Lower lobe of right lung (tissue), 2 donors: ENCODE measurements around the gene ADCY3. TPM values are rescaled to one million over a fixed set of nuclear protein-coding genes. Genes with fewer than 3 reads are reported as not detected.

Source experiments
- ATAC-seq, 2 donors: fragments of 200-7000 bp; cut with Tn5 transposase; one replicate each; pipeline ENCODE4 v1.9.1; 2020 to 2022; ENCODE audit warnings: mild to moderate bottlenecking in 2 of 2, moderate library complexity in 2 of 2
- DNase-seq: peaks from one replicate; pipeline ENCODE4 v3.0.0-alpha.2; 2020
- H3K27ac ChIP-seq: fragments of 200-600 bp; one replicate; pipeline ENCODE4 v1.8.0; 2022
- H3K27me3 ChIP-seq: fragments of 200-600 bp; one replicate; pipeline ENCODE4 v1.8.0; 2022; ENCODE audit warnings: low read depth
- H3K36me3 ChIP-seq: fragments of 200-600 bp; one replicate; pipeline ENCODE4 v1.8.0; 2022; ENCODE audit warnings: mild to moderate bottlenecking
- H3K4me1 ChIP-seq: fragments of 200-600 bp; one replicate; pipeline ENCODE4 v1.8.0; 2022
- H3K4me3 ChIP-seq: fragments of 200-600 bp; one replicate; pipeline ENCODE4 v1.8.0; 2022; ENCODE audit warnings: mild to moderate bottlenecking
- H3K9me3 ChIP-seq: fragments of 200-600 bp; one replicate; pipeline ENCODE4 v1.8.0; 2022
- intact Hi-C: fragments of 100-400 bp; cut with DNase I; formaldehyde crosslinking; loops from one replicate; pipeline ENCODE4 v1.11.0; 2022
- total RNA-seq: library from RNA; stranded (reverse); fragmentation: NEBNext Ultra II Directional; extraction: Animal tissue kit (Norgen Biotek cat#: 25700); gene quantifications from one replicate; pipeline ENCODE4 v1.2.1, GENCODE V29; 2021
- TF ChIP-seq, protein P1 (sequence below): fragments of 200-600 bp; IDR thresholded peaks from one replicate; pipeline ENCODE4 v1.8.0; 2022; ENCODE audit warnings: antibody characterized with exemption, mild to moderate bottlenecking
- donor health status: DM: no; HTN: yes; CAD: no; lungs with severe emphysema.

Gene ADCY3
- total RNA-seq, 1 donor from 2014 or later: 36.1 TPM

DNA sequence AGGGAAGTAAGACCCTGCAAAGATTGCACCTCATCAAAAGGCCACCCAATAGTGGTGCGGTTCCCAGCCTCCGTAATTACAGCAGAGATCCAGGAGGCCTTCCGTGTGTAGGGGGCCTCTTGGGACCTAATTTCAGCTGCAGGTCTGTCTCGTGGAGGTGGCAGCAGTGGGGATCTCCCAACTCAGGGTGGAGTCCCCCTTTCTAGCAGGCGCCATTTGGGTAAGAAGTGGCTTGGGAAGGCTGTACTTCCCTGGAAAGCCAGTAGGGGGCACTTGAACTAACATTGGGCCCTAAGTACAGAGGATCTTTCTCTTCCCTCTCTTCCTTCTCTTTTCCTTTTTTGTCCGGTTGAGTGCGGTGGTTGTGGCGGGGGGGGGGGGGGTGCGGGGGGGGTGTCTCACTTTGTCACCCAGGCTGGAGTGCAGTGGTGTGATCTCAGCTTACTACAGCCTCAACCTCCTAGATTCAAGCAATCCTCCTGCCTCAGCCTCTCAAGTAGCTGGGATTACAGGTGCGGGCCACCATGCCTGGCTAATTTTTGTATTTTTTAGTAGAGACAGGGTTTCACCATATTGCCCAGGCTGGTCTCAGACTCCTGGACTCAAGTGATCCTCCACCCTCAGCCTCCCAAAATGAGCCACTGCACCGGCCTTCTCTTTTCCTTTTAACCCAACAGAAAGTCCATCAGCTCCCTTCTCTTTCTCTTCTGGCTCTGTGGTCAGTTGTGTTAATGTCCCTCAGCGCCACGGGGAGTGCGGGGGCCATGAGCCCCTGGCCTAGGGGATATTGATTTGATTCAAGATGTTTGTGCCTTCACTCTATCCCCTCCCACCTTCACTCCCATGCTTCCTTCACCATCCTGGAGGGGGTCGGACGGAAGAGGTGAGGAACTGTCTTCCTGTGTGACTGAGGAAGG lies 94.8 kb downstream of the ADCY3 start:
- Histone ChIP-seq H3K27me3 (no peaks in the 10 kb centered on the region), H3K4me3 (no peak overlapping the region), H3K4me1 (peaks cover 11% of the 10 kb centered on the region), H3K36me3 (peaks cover 15% of the 10 kb centered on the region), H3K9me3 (no peaks in the 10 kb centered on the region), H3K27ac (no peak overlapping the region)
- DNase-seq (no peak), ATAC-seq (no peak)
- intact Hi-C loops: loop anchor here (5.0 kb wide), 1 partner anchor 418 kb away; no protein-coding TSS in a partner anchor
- TF ChIP-seq, protein P1, sequence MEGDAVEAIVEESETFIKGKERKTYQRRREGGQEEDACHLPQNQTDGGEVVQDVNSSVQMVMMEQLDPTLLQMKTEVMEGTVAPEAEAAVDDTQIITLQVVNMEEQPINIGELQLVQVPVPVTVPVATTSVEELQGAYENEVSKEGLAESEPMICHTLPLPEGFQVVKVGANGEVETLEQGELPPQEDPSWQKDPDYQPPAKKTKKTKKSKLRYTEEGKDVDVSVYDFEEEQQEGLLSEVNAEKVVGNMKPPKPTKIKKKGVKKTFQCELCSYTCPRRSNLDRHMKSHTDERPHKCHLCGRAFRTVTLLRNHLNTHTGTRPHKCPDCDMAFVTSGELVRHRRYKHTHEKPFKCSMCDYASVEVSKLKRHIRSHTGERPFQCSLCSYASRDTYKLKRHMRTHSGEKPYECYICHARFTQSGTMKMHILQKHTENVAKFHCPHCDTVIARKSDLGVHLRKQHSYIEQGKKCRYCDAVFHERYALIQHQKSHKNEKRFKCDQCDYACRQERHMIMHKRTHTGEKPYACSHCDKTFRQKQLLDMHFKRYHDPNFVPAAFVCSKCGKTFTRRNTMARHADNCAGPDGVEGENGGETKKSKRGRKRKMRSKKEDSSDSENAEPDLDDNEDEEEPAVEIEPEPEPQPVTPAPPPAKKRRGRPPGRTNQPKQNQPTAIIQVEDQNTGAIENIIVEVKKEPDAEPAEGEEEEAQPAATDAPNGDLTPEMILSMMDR: peak; percentile 48

DNA sequence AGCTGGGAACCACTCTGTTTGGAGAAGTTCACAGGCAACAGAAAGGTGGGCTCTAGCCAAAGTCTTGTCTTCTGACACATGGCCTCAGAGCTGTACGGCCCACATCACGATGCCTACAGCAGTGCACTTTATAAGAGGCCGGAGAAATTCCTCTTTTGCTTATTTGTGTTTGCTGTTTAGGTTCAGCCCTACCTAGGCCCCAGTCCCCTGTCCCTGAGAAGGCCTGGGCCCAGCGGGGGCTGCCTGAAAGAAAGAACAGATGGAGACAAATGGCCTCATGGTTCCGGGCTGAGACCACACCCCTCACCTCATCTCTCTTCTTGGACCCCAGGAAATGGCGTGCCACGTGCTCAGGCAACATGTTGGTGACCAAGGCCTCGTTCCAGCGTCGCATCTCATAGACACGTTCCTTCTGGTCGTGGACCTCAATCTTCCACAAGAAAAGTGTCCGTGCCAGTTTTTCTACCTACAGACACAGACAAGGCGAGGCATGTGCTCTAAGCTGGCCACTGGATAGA lies 95.9 kb downstream of the ADCY3 start:
- Histone ChIP-seq H3K36me3 (peaks cover 21% of the 10 kb centered on the region), H3K4me3 (no peak overlapping the region), H3K9me3 (no peaks in the 10 kb centered on the region), H3K27ac (no peak overlapping the region), H3K4me1 (peaks cover 11% of the 10 kb centered on the region), H3K27me3 (no peaks in the 10 kb centered on the region)
- DNase-seq (no peak), ATAC-seq (no peak)
- TF ChIP-seq, protein P1: no peak
- intact Hi-C loops: no loop called here

GRCh38 chr2:24822049-24822706 lies 97.9 kb downstream of the ADCY3 start:
- Histone ChIP-seq H3K27ac (no peak overlapping the region), H3K36me3 (peaks cover 31% of the 10 kb centered on the region)
- DNase-seq: no peak

DNA sequence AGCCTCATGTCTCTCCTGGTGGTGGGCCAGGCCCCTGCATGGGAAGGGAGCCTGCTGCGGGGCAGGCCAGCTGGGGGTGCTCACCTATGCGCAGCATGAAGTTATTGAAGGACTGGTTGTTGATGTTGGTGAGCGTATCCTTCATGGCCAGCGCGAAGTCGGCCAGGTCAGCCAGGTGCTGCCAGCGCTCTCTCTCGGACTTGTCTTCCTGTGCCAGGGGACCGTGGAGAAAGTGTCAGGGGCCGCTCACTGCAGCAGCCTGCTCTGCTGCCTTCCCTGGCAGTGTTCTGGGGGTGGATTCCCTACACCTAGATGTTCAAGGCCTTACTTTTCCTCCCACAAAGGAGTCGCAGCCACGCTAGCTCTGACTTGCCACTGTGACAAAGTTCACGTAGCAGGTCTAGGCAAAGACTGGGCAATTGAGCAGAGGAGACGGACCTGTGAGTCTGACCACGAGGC lies 98.6 kb downstream of the ADCY3 start:
- ATAC-seq (no peak), DNase-seq (no peak)
- intact Hi-C loops: no loop called here
- H3K9me3 ChIP-seq: no peaks in the 10 kb centered on the region
- no peaks in the 10 kb centered on the region for H3K27me3 ChIP-seq
- TF ChIP-seq, protein P1: no peak
- H3K36me3 ChIP-seq: peaks cover 31% of the 10 kb centered on the region
- no peak overlapping the region for H3K27ac ChIP-seq
- no peaks in the 10 kb centered on the region for H3K4me1 ChIP-seq
- H3K4me3 ChIP-seq: no peak overlapping the region

More at GRCh38 chr2:24822049-24822706, 97.9 kb downstream of the ADCY3 start:
- H3K27me3 ChIP-seq: no peaks in the 10 kb centered on the region
- no peak for ATAC-seq
- H3K4me1 ChIP-seq: peaks cover 2% of the 10 kb centered on the region
- TF ChIP-seq, protein P1: no peak
- no peak overlapping the region for H3K4me3 ChIP-seq
- intact Hi-C loops: no loop called here
- no peaks in the 10 kb centered on the region for H3K9me3 ChIP-seq

DNA sequence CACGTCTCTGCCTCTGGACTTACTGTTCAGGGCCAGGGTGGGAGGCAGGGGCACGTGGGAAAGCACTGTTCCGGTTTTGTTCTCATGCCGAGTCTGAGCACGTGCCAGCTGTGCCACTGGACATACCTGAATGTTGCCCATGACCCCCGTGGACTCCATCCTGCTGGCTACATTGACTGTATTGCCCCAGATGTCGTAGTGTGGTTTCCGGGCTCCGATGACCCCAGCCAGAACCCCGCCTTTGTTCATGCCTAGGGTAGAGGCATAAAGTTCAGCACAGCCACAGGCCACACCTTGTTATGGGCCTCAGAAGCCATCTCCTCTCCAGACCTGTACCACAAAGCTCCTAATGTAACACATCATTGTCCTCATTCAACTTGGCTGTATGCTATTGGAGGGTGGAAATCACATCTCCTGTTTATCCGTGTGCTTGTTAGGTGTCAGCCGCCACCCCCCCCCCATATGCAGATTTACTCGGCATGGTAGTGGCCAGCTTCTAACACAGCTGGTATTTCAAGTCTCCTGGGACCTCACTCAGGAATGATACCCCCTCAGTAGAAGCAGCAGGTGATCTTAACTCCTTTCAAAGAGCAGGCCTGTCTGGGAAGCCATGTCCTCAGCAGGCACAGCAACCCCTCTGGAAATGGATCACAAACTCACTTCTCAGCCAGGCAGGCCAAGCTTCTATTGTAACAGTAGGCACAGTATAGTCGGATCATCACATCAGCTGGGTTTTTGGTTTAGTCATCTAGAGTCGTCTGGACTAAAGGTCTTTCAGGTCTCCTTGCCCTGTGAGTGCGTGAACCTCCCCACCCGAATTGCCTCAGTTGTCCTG lies 99.2 kb downstream of the ADCY3 start:
- intact Hi-C loops: no loop called here
- DNase-seq: no peak
- Histone ChIP-seq H3K27ac (no peak overlapping the region), H3K9me3 (no peaks in the 10 kb centered on the region), H3K36me3 (peaks cover 35% of the 10 kb centered on the region), H3K4me1 (no peaks in the 10 kb centered on the region), H3K4me3 (no peak overlapping the region), H3K27me3 (no peaks in the 10 kb centered on the region)
- TF ChIP-seq, protein P1: no peak
- no peak for ATAC-seq
